Measurements from ENCODE around the gene CDKN1B. TPM values are rescaled to one million over a fixed set of nuclear protein-coding genes. Genes with fewer than 3 reads are reported as not detected.

The CDKN1B gene
- total RNA-seq, 1 donor from 2014 or later = 79.2 TPM

GRCh38 chr12:12701457-12701856, 15.7 kb upstream of the CDKN1B start:
- no peak for DNase-seq

GRCh38 chr12:12704593-12705230, 12.5 kb upstream of the CDKN1B start:
- DNase-seq = peak; percentile 76

GRCh38 chr12:12705838-12706520, 11.2 kb upstream of the CDKN1B start:
- DNase-seq = no peak

GRCh38 chr12:12713932-12714275, 3.3 kb upstream of the CDKN1B start:
- no peak for DNase-seq

DNA sequence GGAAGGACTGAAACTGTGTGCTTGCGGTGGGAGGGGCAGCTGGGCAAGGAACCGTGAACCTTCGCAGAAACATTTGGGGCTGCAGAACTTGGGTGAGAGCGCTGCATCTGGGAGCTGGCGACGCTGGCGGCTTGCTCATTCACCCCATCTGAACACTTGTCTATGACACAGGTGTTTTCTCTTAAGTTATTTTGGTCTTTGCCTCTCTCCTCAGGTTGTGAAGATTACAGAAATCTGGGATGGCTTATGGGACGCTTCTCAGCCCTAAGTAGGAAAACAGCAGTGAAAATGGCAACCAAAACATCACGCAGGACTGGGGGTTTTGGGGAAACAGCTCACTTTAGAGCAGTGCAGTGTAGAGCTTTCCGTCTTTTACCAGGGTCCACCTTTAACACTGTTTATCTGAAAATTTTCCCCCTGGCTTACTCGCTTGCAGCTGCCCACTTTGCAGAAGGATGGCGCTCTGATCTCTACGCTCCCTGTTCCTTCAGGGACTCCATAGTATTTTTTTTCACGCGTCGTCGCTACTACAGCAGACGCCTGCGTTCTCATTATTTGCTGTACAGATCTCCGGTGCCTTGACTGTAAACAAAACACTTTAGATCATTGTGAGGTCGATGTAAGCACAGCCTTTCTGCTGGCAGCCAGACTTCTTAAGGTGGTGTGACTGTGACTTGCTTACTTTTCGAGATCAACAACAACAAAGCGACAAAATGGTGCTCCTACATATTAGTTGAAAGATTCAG, 2.7 kb upstream of the CDKN1B start:
- no peak for DNase-seq

GRCh38 chr12:12715128-12715458, 2.1 kb upstream of the CDKN1B start:
- DNase-seq = no peak

DNA sequence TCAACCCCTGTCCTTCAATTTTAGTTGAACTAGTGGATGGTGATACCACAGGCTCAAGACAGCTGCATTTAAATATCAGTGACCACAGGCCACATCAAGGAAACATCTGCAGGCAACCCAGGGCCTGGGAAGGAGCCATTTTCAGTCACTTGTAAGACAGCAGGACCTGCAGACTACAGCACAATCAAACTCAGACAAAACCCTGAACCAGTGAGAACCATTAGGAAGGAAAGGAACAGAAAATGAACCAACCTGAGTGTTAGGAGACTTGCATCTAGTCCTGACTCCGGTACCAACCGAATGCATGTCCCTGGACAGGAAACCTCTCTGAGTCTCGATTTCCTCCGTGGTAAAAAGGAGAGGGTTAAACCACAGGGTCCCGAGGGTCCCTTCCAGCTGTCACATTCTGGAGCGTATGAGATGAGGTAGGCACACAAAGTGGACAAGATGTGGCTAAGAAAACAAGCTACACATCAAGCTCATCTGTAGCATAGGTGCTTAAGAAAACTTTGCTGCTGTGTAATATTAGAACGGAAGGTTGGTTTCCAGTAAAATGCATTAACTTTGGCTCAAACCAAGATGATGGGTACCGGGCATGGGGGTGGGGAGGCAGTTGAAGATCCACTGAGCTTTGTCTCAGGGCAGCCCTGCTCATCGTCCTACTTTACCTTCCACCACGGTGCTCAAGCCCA, 1.6 kb upstream of the CDKN1B start:
- DNase-seq = peak; percentile 46

GRCh38 chr12:12716151-12716792, 896 bp upstream of the CDKN1B start:
- peak; percentile 67 for DNase-seq

- peak; percentile 28 for DNase-seq
Observed at GRCh38 chr12:12717586-12718380, 615 bp downstream of the CDKN1B start.

GRCh38 chr12:12718381-12718759, 1.2 kb downstream of the CDKN1B start:
- no peak for DNase-seq

- no peak for DNase-seq
Observed at GRCh38 chr12:12718853-12719252, 1.7 kb downstream of the CDKN1B start.

DNA sequence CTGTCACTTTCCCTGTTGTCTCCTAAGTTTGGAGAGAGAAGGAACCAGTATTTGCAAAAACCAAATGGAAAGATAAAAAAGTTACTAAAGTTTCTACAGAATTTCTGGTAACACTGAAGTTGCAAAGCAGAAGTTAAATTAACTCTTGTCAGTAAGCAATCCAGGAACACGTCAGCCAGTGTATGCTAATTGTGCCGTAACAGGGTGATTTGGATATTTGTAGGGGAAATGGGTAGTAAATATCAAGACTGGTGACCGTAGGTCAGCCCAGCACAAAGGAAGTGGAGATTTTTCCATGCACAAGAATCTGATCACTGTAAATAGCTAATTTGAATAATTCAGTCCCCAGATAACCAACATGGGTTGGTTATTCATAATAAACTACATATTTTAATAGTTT, 2.3 kb downstream of the CDKN1B start:
- DNase-seq = no peak

DNA sequence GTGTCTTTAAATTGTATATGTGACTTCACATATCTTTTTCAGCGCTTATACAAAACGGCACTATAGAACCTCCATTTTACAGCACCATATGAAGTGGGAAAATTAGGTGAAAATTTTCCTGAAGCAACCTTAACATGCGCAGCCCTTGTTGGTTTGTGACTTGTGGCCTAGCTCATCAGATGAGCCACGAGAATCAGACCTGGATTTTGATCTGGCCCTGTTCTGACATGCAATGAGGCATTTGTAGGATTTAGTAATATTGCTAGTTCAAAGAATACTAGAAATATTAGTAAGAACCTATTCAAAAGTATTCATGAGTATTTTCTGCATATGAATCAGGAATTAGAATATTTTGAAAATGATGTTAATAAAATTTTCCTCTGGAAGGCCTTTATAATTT, 2.9 kb downstream of the CDKN1B start:
- no peak for DNase-seq

GRCh38 chr12:12720672-12721161, 3.5 kb downstream of the CDKN1B start:
- no peak for DNase-seq

DNA sequence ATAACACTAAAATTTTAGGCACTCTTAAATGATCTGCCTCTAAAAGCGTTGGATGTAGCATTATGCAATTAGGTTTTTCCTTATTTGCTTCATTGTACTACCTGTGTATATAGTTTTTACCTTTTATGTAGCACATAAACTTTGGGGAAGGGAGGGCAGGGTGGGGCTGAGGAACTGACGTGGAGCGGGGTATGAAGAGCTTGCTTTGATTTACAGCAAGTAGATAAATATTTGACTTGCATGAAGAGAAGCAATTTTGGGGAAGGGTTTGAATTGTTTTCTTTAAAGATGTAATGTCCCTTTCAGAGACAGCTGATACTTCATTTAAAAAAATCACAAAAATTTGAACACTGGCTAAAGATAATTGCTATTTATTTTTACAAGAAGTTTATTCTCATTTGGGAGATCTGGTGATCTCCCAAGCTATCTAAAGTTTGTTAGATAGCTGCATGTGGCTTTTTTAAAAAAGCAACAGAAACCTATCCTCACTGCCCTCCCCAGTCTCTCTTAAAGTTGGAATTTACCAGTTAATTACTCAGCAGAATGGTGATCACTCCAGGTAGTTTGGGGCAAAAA, 4.1 kb downstream of the CDKN1B start:
- no peak for DNase-seq

DNA sequence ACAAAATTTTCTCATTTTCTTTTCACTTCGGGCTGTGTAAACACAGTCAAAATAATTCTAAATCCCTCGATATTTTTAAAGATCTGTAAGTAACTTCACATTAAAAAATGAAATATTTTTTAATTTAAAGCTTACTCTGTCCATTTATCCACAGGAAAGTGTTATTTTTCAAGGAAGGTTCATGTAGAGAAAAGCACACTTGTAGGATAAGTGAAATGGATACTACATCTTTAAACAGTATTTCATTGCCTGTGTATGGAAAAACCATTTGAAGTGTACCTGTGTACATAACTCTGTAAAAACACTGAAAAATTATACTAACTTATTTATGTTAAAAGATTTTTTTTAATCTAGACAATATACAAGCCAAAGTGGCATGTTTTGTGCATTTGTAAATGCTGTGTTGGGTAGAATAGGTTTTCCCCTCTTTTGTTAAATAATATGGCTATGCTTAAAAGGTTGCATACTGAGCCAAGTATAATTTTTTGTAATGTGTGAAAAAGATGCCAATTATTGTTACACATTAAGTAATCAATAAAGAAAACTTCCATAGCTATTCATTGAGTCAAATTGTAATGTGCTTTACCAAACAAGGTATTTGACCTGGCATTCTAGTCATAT, 4.8 kb downstream of the CDKN1B start:
- no peak for DNase-seq

GRCh38 chr12:12722435-12723148, 5.4 kb downstream of the CDKN1B start:
- DNase-seq = peak; percentile 30

- DNase-seq = no peak
Observed at GRCh38 chr12:12723149-12723680, 6.0 kb downstream of the CDKN1B start.

DNA sequence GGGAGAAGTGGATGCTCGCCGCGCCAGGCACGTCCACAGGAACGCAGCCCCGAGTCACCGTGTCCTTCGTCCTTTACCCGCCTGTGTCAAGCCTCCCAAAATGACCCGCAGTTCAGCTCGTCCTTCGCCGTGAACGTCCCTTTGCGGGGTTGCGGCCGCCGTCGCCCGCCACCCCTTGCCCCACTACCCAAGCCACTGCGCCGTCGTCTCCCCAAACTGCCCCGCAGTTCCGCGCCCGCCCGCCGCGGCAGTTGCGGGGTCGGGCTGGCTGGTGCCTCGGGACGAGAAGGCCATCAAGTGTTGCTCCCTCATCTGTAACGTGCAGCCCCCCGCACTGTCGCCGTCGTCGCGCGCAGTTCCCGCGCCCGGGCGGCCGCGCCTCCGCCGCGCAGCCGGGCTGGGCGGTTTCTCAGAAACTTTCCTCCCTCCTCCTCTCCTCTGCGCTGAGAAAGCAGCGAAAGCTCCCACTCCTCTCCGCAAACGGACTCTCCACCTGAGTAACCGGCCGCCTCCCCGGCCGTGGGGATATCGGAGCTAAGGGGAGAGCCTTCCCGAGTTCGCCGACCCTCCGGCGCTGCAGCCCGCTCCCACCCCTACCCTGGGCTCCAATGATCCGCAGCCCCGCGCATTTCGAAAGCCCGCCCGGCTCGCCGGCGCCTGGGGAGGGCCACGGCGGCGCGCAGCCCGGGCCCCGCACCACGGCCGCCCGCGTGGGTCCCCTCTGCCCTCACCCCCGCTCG, 6.7 kb downstream of the CDKN1B start:
- DNase-seq = no peak

Data from skin of body (tissue), 2 donors.